Superior temporal gyrus (tissue), 1 donor: ENCODE measurements around the gene GNAS-AS1.

Source experiments
- DNase-seq: peaks from one replicate; pipeline ENCODE4 v3.0.0-alpha.2; 2016; ENCODE audit errors: extremely low spot score

Gene GNAS-AS1

GRCh38 chr20:58783511-58784011 lies 67.1 kb downstream of the GNAS-AS1 start:
- no peak for DNase-seq

DNA sequence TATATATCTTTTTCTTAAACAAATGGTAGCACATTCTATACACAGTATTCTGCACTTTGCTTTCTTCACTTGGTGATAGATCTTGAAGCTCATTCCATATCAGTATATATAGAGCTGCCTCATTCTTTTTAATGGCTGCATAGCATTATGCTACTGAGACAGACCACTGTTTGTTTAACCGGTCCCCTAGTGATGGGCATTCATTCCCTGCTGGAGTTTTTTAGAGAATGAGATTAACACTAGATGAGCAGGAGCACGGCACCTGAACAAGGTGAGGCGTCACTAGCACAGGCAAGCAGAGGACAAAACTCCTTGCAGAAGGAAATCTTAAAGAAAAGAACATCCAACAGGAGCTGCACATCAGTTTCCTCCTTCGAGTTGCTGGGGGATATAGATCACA lies 69.6 kb downstream of the GNAS-AS1 start:
- DNase-seq = no peak

GRCh38 chr20:58778760-58779159 lies 71.9 kb downstream of the GNAS-AS1 start:
- no peak for DNase-seq

DNA sequence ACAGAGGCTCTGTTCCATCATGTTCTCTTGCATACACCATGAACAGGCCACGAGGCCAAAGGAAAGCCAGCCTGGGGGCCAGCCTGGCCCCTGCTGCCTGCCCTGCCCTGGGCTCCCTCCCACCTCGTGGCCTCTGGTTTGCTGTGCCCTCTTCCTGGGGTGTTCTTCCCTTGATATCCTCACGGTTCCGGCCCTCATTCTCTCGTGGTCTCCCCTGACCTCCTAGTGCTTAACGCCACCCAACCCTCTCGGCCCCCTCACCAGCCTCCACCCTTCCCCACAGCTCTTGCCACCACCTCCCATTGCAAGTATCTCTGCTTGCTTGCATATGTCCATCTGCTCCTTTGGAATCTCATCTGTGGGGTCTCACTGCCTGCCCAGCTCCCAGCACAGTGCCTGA lies 73.0 kb downstream of the GNAS-AS1 start:
- no peak for DNase-seq

GRCh38 chr20:58776109-58776508 lies 74.6 kb downstream of the GNAS-AS1 start:
- DNase-seq = no peak

GRCh38 chr20:58775371-58775770 lies 75.3 kb downstream of the GNAS-AS1 start:
- no peak for DNase-seq

DNA sequence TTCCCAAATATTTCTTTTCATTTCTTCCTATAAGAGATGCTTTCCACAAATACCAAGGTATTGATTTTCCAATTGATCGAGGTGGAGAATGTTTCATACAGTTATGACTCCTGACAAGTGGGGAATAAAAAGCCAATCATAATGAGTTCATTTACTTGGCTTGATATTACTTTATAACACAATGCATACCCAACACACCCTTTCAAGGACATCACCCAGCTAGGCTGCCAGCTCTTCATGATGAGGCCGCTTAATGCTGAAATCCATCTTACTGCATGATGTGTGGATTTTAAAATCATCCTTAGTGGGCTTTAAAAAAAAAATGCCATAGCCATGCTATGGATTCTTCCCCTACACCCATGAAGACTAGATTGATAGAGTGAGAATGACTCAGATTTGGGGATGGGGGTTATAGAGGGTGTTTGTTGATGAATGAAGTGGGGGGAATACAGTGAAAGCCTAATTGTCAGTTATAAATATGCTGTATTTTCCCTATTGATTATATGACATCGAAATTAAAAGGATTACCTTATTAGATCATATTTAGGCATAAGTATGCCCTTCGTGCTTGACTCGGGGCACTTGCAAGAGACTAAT lies 75.9 kb downstream of the GNAS-AS1 start:
- DNase-seq = no peak

GRCh38 chr20:58774214-58774613 lies 76.5 kb downstream of the GNAS-AS1 start:
- DNase-seq = no peak

DNA sequence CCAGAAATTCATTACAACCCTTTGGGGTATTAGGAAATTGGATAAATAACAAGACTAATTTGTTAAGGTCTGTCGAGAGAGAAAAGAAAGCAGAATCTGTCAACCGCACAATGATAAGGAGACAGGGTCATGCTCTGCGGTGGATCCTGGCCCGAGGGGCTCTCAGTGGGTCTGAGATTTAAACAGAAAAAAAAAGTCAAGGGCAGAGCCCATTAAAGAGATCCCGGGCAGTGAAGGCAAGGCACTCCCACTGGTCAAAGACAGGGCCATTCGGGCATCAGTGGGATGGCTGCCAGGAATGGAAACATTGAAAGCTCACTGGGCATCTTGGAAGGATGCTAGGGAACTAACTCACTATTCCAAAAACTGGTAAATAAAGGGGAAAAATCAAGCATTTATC lies 77.9 kb downstream of the GNAS-AS1 start:
- no peak for DNase-seq
